Ovary (tissue), 3 donors: ENCODE results near the gene SAMD9L.

ENCODE experiments used
- EP300 ChIP-seq: sonication (generic); formaldehyde crosslinking; IDR thresholded peaks from one replicate; pipeline ENCODE4 v1.6.1; 2017; ENCODE audit warnings: antibody characterized with exemption
- POLR2A ChIP-seq: fragments of 450-650 bp; IDR thresholded peaks from one replicate; pipeline ENCODE4 v1.6.1; 2017; ENCODE audit warnings: antibody characterized with exemption, mild to moderate bottlenecking, moderate library complexity
- TF ChIP-seq, protein P1 (sequence below), 3 donors: fragments of 450-650 bp in 2 of 3; fragments of 200-600 bp in 1 of 3; IDR thresholded peaks; one replicate each; pipeline versions ENCODE4 v1.5.1 to v1.8.0; 2016 to 2022; ENCODE audit warnings: antibody characterized with exemption in 3 of 3, mild to moderate bottlenecking in 1 of 3
- donor health status: DM: no; HTN: no; CAD: no.

DNA sequence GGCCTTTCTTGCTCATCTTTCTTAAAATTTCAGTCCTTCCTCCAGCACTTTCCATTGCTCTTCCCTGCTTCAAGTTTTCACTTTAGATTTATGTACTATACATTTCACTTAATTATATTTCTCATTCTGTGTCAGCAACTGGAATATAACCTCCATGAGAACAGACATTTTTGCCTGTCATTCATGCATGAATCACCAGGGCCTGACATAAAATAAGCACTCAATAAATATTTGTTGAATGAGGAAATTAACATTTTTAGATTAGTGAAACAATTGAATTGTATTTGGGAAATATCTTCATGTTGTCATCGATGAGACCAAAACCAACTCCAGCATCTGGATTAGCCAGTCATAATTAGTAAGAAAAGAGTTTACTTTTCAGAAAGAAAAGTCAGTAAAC lies 6.1 kb downstream of the SAMD9L start:
- TF ChIP-seq, protein P1, sequence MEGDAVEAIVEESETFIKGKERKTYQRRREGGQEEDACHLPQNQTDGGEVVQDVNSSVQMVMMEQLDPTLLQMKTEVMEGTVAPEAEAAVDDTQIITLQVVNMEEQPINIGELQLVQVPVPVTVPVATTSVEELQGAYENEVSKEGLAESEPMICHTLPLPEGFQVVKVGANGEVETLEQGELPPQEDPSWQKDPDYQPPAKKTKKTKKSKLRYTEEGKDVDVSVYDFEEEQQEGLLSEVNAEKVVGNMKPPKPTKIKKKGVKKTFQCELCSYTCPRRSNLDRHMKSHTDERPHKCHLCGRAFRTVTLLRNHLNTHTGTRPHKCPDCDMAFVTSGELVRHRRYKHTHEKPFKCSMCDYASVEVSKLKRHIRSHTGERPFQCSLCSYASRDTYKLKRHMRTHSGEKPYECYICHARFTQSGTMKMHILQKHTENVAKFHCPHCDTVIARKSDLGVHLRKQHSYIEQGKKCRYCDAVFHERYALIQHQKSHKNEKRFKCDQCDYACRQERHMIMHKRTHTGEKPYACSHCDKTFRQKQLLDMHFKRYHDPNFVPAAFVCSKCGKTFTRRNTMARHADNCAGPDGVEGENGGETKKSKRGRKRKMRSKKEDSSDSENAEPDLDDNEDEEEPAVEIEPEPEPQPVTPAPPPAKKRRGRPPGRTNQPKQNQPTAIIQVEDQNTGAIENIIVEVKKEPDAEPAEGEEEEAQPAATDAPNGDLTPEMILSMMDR (IDR thresholded peaks at IDR 0.05): no peak
- TF ChIP-seq POLR2A (no peak), EP300 (no peak)
